Right lung (tissue), 5 donors: ENCODE data around the gene ACER2. TPM values are rescaled to one million over a fixed set of nuclear protein-coding genes. Genes with fewer than 3 reads are reported as not detected.

Experiments
- DNase-seq, 2 donors: peaks; one replicate each; pipeline ENCODE4 v3.0.0-alpha.2; 2013
- polyA plus RNA-seq, 5 donors: library from polyadenylated mRNA; unstranded; fragments of 120-200 nt; gene quantifications; one replicate each; pipeline versions ENCODE4 v1.2.1 to v1.2.3, GENCODE V29; 2013; ENCODE audit warnings: inconsistent platforms in 1 of 5, low replicate concordance in 1 of 5; ENCODE audit not compliant: insufficient read length in 5 of 5, insufficient read depth in 1 of 5

The ACER2 gene
- polyA plus RNA-seq, 5 donors: 1.9 to 3.6 (median 3.2) TPM

- no peak for DNase-seq
Observed at GRCh38 chr9:19484699-19485098, 75.9 kb downstream of the ACER2 start.

GRCh38 chr9:19485193-19485592 lies 76.4 kb downstream of the ACER2 start:
- DNase-seq: no peak

GRCh38 chr9:19486803-19487202 lies 78.0 kb downstream of the ACER2 start:
- no peak for DNase-seq

GRCh38 chr9:19488721-19489120 lies 79.9 kb downstream of the ACER2 start:
- DNase-seq: no peak

- DNase-seq: no peak
Observed at GRCh38 chr9:19490269-19490668, 81.5 kb downstream of the ACER2 start.

GRCh38 chr9:19490828-19491227 lies 82.0 kb downstream of the ACER2 start:
- DNase-seq: no peak

GRCh38 chr9:19492775-19493173 lies 84.0 kb downstream of the ACER2 start:
- DNase-seq: no peak

GRCh38 chr9:19493174-19493811 lies 84.5 kb downstream of the ACER2 start:
- peak; percentile 58 to 64 for DNase-seq

GRCh38 chr9:19493876-19494275 lies 85.1 kb downstream of the ACER2 start:
- no peak for DNase-seq

- DNase-seq: no peak
Observed at GRCh38 chr9:19495186-19496028, 86.6 kb downstream of the ACER2 start.

- DNase-seq: no peak
Observed at GRCh38 chr9:19496321-19497050, 87.7 kb downstream of the ACER2 start.

GRCh38 chr9:19497276-19497675 lies 88.5 kb downstream of the ACER2 start:
- no peak for DNase-seq

GRCh38 chr9:19498015-19498414 lies 89.2 kb downstream of the ACER2 start:
- no peak for DNase-seq

Other genes with a start within 250 kb of the ACER2 start
- gene DENND4C, start 178.3 kb upstream of the ACER2 start, polyA plus RNA-seq: 10 to 100 TPM; 30.9 to 62.3 (median 51.9) TPM
- 1,000 to 10,000 TPM; 3,244 to 3,787 (median 3,326) TPM for gene RPS6, start 28.8 kb upstream of the ACER2 start, polyA plus RNA-seq